ENCODE results near the gene SLC25A51. TPM values are rescaled to one million over a fixed set of nuclear protein-coding genes. Genes with fewer than 3 reads are reported as not detected.
"Not testable (repeated sequence)": the region's sequence is repeated elsewhere in the genome, so short reads cannot be mapped to it uniquely, and the experiment has no call there.

SLC25A51 gene
- total RNA-seq, 2 donors from 2014 or later = 20.2 to 21.6 TPM

DNA sequence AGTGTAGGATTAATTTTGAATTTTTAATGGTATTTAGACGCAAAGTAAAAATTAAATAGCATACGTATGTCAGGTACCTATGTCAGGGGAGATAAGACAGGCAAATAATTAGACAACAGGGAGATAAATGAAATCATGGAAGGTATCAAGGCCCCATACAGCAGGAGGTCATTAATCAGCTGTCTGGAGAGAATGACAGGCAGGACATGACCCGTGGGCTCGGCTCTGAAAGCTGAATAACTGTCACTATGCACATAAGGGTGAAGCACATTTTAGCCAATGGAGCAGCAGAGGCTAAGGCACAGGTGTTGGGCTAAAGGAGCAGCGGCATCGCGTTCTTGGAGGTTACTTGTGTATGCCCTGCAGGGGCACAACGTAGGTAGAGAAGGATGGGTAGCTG, 11.9 kb downstream of the SLC25A51 start:
- H3K27ac ChIP-seq = no peak overlapping the region
- WGBS = 87% methylated on average over 8 of the region's 8 CpGs
- TF ChIP-seq, protein P1, sequence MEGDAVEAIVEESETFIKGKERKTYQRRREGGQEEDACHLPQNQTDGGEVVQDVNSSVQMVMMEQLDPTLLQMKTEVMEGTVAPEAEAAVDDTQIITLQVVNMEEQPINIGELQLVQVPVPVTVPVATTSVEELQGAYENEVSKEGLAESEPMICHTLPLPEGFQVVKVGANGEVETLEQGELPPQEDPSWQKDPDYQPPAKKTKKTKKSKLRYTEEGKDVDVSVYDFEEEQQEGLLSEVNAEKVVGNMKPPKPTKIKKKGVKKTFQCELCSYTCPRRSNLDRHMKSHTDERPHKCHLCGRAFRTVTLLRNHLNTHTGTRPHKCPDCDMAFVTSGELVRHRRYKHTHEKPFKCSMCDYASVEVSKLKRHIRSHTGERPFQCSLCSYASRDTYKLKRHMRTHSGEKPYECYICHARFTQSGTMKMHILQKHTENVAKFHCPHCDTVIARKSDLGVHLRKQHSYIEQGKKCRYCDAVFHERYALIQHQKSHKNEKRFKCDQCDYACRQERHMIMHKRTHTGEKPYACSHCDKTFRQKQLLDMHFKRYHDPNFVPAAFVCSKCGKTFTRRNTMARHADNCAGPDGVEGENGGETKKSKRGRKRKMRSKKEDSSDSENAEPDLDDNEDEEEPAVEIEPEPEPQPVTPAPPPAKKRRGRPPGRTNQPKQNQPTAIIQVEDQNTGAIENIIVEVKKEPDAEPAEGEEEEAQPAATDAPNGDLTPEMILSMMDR (IDR thresholded peaks at IDR 0.05) = no peak
- TF ChIP-seq POLR2A (IDR thresholded peaks at IDR 0.05) = no peak
- TF ChIP-seq POLR2AphosphoS5 (IDR thresholded peaks at IDR 0.05) = no peak
- no peak overlapping the region for H3K4me3 ChIP-seq
- no peaks in the 10 kb centered on the region for H3K36me3 ChIP-seq
- no peaks in the 10 kb centered on the region for H3K27me3 ChIP-seq (replicated peaks; ENCODE audit: insufficient read depth)
- no peaks in the 10 kb centered on the region for H3K9me3 ChIP-seq
- no peak for DNase-seq (ENCODE audit: low spot score)
- H3K4me1 ChIP-seq (replicated peaks) = no peaks in the 10 kb centered on the region
- intact Hi-C loops (cut with DNase I) = no loop called here

DNA sequence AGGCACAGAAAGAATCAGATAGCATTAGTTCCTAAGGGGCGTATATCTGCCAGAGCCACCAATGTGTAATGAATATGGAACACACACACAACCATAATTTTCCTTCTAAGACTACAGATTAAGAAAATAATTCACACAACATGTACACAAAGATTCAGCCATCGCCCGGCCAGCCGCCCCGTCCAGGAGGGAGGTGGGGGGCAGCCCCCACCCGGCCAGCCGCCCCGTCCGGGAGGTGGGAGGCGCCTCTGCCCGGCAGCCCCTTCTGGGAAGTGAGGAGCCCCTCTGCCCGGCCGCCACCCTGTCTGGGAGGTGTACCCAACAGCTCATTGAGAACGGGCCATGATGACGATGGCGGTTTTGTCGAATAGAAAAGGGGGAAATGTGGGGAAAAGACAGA, 12.9 kb downstream of the SLC25A51 start:
- H3K4me1 ChIP-seq (replicated peaks); H3K9me3 ChIP-seq; H3K27me3 ChIP-seq (replicated peaks; ENCODE audit: insufficient read depth); intact Hi-C loops (cut with DNase I); H3K4me3 ChIP-seq; H3K27ac ChIP-seq; DNase-seq (ENCODE audit: low spot score); H3K36me3 ChIP-seq: not testable (repeated sequence)
- WGBS = 94% methylated on average over 13 of the region's 17 CpGs

DNA sequence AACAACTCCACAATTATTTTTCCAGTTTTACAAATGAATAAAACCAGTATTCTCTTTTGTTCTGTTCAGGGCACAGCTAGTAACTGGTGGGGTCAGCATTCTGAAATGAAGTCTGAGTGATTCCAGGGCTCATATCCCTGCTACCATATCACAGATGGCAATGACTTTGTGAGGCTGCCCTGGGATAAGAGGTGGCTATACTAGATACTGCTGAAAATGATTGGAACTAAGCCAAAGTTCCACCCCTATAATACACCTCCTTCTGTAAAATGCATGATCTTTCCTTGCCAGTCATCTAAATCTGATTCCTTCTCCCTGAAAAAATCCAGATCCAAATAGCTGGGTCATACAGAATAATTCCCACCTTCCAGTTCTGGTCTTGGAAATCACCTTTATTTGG, 14.4 kb downstream of the SLC25A51 start:
- H3K4me3 ChIP-seq = no peak overlapping the region
- H3K27me3 ChIP-seq (replicated peaks; ENCODE audit: insufficient read depth) = no peaks in the 10 kb centered on the region
- intact Hi-C loops (cut with DNase I) = no loop called here
- H3K27ac ChIP-seq = no peak overlapping the region
- H3K9me3 ChIP-seq = no peaks in the 10 kb centered on the region
- no peaks in the 10 kb centered on the region for H3K4me1 ChIP-seq (replicated peaks)
- no peaks in the 10 kb centered on the region for H3K36me3 ChIP-seq
- DNase-seq (ENCODE audit: low spot score) = no peak
- TF ChIP-seq POLR2AphosphoS5 (IDR thresholded peaks at IDR 0.05) (no peak), POLR2A (IDR thresholded peaks at IDR 0.05) (no peak)
- TF ChIP-seq, protein P1 (IDR thresholded peaks at IDR 0.05) = no peak

DNA sequence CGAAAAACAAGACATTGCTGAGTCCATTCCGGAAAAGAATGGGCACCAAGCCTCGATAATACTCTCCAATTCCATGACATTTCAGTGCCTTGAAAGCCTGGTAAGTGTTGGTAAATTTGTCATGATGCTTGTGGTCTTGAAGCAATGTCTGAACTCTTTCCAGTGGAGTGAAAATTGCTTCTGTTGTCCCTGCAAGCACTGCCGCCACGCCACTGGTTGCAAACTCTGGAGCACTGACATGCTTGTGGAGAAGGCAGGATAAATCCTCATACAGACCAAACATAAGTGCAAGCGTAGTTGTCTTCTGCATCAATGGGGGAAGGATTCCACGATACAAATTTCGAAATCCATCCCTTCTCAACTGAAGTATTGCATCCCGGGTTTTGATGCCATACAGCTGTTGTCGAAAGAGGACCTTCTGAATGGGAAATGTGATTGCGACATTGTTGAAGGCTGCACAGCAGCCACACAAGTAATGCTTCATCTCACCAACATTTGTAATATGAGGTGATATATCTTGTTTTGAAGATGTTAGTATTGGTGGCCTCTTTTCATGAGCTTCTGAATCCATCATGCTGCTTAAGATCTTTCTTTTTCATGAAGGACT, 15.8 kb downstream of the SLC25A51 start:
- H3K4me1 ChIP-seq (replicated peaks); intact Hi-C loops (cut with DNase I); H3K4me3 ChIP-seq; DNase-seq (ENCODE audit: low spot score); H3K36me3 ChIP-seq; H3K9me3 ChIP-seq; H3K27ac ChIP-seq; H3K27me3 ChIP-seq (replicated peaks; ENCODE audit: insufficient read depth): not testable (repeated sequence)
- WGBS = 90% methylated on average over 11 of the region's 11 CpGs

DNA sequence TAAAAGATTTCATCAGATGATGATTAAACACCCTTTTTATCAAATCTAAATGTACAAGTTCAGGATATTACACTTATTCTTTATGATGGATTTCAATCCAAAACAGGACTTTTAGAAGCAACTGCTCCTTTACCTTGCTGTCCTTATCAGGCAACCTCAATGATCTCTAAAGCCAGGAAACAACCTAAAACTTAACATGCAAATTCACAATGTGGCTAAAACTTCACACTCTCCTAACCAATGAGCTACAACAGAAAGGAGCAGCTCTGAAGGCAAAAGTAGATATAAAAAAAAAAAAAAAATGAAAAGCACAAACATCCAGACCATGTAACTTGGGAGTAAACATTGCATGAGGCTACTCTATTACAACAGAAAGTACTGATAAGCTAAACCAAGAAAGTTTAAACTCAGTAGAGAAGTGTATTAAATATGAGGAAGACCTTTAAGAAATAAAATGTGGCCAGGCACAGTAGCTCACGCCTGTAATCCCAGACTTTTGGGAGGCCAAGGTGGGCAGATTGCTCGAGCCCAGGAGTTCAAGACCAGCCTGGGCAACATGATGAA, 22.9 kb downstream of the SLC25A51 start:
- Histone ChIP-seq H3K4me1 (replicated peaks) (no peaks in the 10 kb centered on the region), H3K9me3 (no peaks in the 10 kb centered on the region), H3K36me3 (no peaks in the 10 kb centered on the region), H3K4me3 (no peak overlapping the region), H3K27ac (no peak overlapping the region), H3K27me3 (replicated peaks; ENCODE audit: insufficient read depth) (no peaks in the 10 kb centered on the region)
- DNase-seq (ENCODE audit: low spot score) = no peak
- no peak for TF ChIP-seq POLR2AphosphoS5 (IDR thresholded peaks at IDR 0.05)
- TF ChIP-seq, protein P1 (IDR thresholded peaks at IDR 0.05) = no peak
- no peak for TF ChIP-seq POLR2A (IDR thresholded peaks at IDR 0.05)
- 91% methylated on average over 2 of the region's 2 CpGs for WGBS
- intact Hi-C loops (cut with DNase I) = no loop called here

DNA sequence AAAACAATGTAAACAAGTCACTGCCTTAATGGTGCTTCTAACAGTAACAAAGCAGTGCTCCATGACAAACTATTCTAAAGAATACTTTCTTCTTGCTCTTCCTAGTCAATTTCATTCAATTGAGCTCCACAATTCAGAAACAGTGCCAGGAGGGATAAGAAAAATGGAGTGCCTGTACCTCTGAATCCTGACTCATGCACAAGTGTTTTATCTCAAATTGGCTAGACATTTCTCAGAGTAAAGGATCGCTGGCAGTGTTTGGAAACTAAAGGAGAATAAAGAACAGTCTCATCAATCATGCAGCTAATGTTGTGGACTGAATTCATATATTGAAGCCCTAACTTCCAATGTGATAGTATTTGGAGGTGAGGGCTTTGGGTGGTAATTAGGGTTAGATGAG, 27.6 kb downstream of the SLC25A51 start:
- H3K36me3 ChIP-seq = no peaks in the 10 kb centered on the region
- TF ChIP-seq, protein P1 (IDR thresholded peaks at IDR 0.05) = no peak
- no peak for TF ChIP-seq POLR2A (IDR thresholded peaks at IDR 0.05)
- TF ChIP-seq POLR2AphosphoS5 (IDR thresholded peaks at IDR 0.05) = no peak
- 84% methylated on average over 1 of the region's 1 CpG for WGBS
- H3K27me3 ChIP-seq (replicated peaks; ENCODE audit: insufficient read depth) = no peaks in the 10 kb centered on the region
- H3K4me3 ChIP-seq = no peak overlapping the region
- intact Hi-C loops (cut with DNase I) = no loop called here
- no peaks in the 10 kb centered on the region for H3K9me3 ChIP-seq
- H3K4me1 ChIP-seq (replicated peaks) = no peaks in the 10 kb centered on the region
- no peak overlapping the region for H3K27ac ChIP-seq
- DNase-seq (ENCODE audit: low spot score) = no peak

Measured in prostate gland (tissue), 2 donors.